Heart right ventricle (tissue), 16 donors: ENCODE measurements around the gene RPS18. TPM values are rescaled to one million over a fixed set of nuclear protein-coding genes. Genes with fewer than 3 reads are reported as not detected.

Experiments used
- ATAC-seq, 8 donors: fragments of 200-7000 bp; cut with Tn5 transposase; one replicate each; pipeline ENCODE4 v1.9.1; 2020; ENCODE audit warnings: mild to moderate bottlenecking in 8 of 8, moderate library complexity in 8 of 8, moderate number of reproducible peaks in 1 of 8
- DNase-seq, 2 donors: peaks; one replicate each; pipeline ENCODE4 v3.0.0-alpha.2; 2020
- H3K27ac ChIP-seq, 10 donors: fragments of 200-600 bp; sonication (generic) in 2 of 10; one replicate each; pipeline versions ENCODE4 v1.5.0 to v1.8.0; 2020 to 2022; ENCODE audit warnings: mild to moderate bottlenecking in 3 of 10
- H3K27me3 ChIP-seq, 7 donors: fragments of 200-600 bp; one replicate each; pipeline ENCODE4 v1.8.0; 2021 to 2022; ENCODE audit warnings: mild to moderate bottlenecking in 2 of 7
- H3K36me3 ChIP-seq, 9 donors: fragments of 200-600 bp; sonication (generic) in 1 of 9; one replicate each; pipeline versions ENCODE4 v1.5.0 to v1.8.0; 2020 to 2022; ENCODE audit warnings: mild to moderate bottlenecking in 2 of 9
- H3K4me1 ChIP-seq, 9 donors: fragments of 200-600 bp; sonication (generic) in 1 of 9; one replicate each; pipeline versions ENCODE4 v1.5.0 to v1.8.0; 2020 to 2022; ENCODE audit warnings: mild to moderate bottlenecking in 4 of 9
- H3K4me3 ChIP-seq, 10 donors: fragments of 200-600 bp; sonication (generic) in 2 of 10; one replicate each; pipeline versions ENCODE4 v1.5.0 to v1.8.0; 2020 to 2022; ENCODE audit warnings: mild to moderate bottlenecking in 7 of 10, moderate library complexity in 2 of 10
- H3K9me3 ChIP-seq, 11 donors: fragments of 200-600 bp in 10 of 11; sonication (generic) in 2 of 11; one replicate each; pipeline versions ENCODE4 v1.5.0 to v1.8.0; 2013 to 2022; ENCODE audit warnings: mild to moderate bottlenecking in 2 of 11, control low read depth in 1 of 11, moderate library complexity in 1 of 11
- WGBS, 2 donors: extraction: QIAGEN DNeasy Blood & Tissue Kit; methylation state at CpG; one replicate each; pipeline ENCODE4 v1.1.7; 2013; ENCODE audit warnings: inconsistent platforms in 1 of 2; 5-methylcytosine and 5-hydroxymethylcytosine counted together
- intact Hi-C, 10 donors: fragments of 100-400 bp; cut with DNase I; formaldehyde crosslinking; loops; one replicate each; pipeline versions ENCODE4 v1.11.1 to v1.14.2; 2022
- microRNA-seq, 2 donors: library from miRNA; unstranded; fragments of <30 nt; microRNA quantifications; one replicate each; pipeline ENCODE4 v1.2.0, GENCODE V29; 2021
- polyA plus RNA-seq, 2 donors: library from polyadenylated mRNA; stranded (reverse); fragments of 200-250 nt; gene quantifications; one replicate each; pipeline ENCODE4 v1.2.3, GENCODE V29; 2013
- total RNA-seq, 10 donors: library from RNA; stranded (reverse); fragmentation: NEBNext Ultra II Directional in 3 of 10; extraction: Animal tissue kit (Norgen Biotek cat#: 25700) in 3 of 10; gene quantifications; one replicate each; pipeline versions ENCODE4 v1.2.1 to v1.2.4, GENCODE V29; 2021 to 2023
- TF ChIP-seq, protein P1 (sequence below), 9 donors: fragments of 200-600 bp; sonication (generic) in 2 of 9; IDR thresholded peaks; one replicate each; pipeline versions ENCODE4 v1.5.0 to v1.8.0; 2021 to 2022; ENCODE audit warnings: antibody characterized with exemption in 9 of 9, mild to moderate bottlenecking in 5 of 9, moderate library complexity in 1 of 9
- donor health status: Arrhythmogenic right ventricular cardiomyopathy.
- donor health status: ischemic (EF 13 %, LVEDD 7.1; RV severe dilation, severe dysfunction).
- donor health status: healthy with polysubstance abuse.
- donor health status: DM: no; HTN: yes; CAD: no.
- donor health status: DM: no; HTN: no; CAD: no.
- donor health status: ischemic (EF 25% LVEDD 6.9; RV normal size, moderate dysfunction).
- donor health status: ischemic (EF 25% LVEDD 5.7; RV mildly dilated, moderate dysfunction).
- donor health status: healthy.
- donor health status: DM: yes; HTN: yes; CAD: no.
- donor health status: Ischemic cardiomyopathy.
- donor health status: ischemic (EF 35%, LVEDD 5.7; RV mildly dilated, moderate dysfunction).
- donor health status: nonischemic (EF 11% LVEDD 7.7; RV severe dilation, severe dysfunction).
- donor health status: DM: yes; HTN: yes; CAD: no.
- donor health status: PGD.
- donor health status: ischemic (EF 29% LVEDD 5.4; RV normal size, mild dysfunction).
- donor health status: nonischemic (EF 23%, LVEDD 6.1; RV moderate dilation, normal function).

RPS18 gene
- total and polyA plus RNA-seq, 12 donors: 767 to 4,398 (median 902) TPM

DNA sequence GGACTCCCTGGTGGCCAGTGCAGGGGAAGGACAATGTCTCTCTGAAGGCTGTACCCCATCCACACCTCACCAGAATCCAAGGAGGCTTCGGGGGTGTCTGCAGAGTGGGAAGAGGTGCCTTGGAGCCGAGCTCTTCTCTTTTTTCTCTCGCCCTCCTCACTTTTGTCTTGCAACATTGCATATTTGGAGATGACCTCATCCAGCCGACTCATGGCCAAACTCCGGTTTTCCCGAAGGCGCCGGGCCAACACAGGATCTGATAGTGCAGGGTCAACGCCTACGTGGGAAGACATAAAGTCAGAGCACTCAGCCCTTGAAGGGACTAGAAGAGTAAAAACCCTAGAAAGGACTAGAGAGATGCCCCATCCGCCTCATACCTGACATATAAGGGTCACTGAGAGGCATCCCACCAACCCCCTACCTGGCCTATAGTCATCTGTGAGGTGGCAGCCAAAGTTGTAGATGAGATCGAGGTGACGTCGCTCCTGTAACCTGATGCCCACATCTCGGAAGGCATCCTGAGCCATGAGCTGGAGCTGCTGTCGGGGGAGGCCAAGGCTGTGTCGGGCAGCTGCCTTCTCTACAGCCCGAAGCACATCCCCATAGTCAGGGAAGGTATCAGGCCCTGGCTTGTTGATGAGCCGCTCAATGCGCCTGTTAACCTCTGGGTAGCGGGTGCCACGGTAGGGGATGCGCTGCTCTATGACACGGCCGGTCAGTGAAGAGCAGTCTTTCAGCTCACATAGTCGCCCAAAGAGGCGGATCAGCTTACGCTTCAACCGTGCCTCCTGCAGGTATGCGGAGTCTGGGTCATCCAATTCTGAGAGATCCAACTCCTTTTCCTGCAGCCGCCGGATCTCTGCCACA is 48.7 kb downstream of the RPS18 start:
- intact Hi-C loops: no loop called here
- peak overlapping the region in 4 of 10 donors; percentile 13 to 74 (median 69) for H3K4me3 ChIP-seq
- ATAC-seq: no peak

GRCh38 chr6:33321227-33321626 is 49.4 kb downstream of the RPS18 start:
- Histone ChIP-seq H3K4me1 (peaks cover 15 to 65% (median 55%) of the 10 kb centered on the region in 9 donors), H3K27me3 (no peaks in the 10 kb centered on the region), H3K36me3 (peaks cover 0 to 37% (median 17%) of the 10 kb centered on the region in 9 donors), H3K27ac (peak overlapping the region in 7 of 10 donors; percentile 41 to 93 (median 88)), H3K4me3 (peak overlapping the region in 6 of 10 donors; percentile 13 to 75 (median 72)), H3K9me3 (no peaks in the 10 kb centered on the region)
- TF ChIP-seq, protein P1, sequence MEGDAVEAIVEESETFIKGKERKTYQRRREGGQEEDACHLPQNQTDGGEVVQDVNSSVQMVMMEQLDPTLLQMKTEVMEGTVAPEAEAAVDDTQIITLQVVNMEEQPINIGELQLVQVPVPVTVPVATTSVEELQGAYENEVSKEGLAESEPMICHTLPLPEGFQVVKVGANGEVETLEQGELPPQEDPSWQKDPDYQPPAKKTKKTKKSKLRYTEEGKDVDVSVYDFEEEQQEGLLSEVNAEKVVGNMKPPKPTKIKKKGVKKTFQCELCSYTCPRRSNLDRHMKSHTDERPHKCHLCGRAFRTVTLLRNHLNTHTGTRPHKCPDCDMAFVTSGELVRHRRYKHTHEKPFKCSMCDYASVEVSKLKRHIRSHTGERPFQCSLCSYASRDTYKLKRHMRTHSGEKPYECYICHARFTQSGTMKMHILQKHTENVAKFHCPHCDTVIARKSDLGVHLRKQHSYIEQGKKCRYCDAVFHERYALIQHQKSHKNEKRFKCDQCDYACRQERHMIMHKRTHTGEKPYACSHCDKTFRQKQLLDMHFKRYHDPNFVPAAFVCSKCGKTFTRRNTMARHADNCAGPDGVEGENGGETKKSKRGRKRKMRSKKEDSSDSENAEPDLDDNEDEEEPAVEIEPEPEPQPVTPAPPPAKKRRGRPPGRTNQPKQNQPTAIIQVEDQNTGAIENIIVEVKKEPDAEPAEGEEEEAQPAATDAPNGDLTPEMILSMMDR (IDR thresholded peaks at IDR 0.05): no peak
- no peak for DNase-seq
- WGBS, 2 donors: 73 to 77% methylated on average over 9 of the region's 9 CpGs
- no peak for ATAC-seq
- intact Hi-C loops: no loop called here

More for the DNA sequence above, 48.7 kb downstream of the RPS18 start:
- 73% methylated on average over 32 of the region's 32 CpGs for WGBS, 2 donors
- peak; percentile 69 for DNase-seq
- Histone ChIP-seq H3K9me3 (no peaks in the 10 kb centered on the region), H3K4me1 (peaks cover 15 to 68% (median 57%) of the 10 kb centered on the region in 9 donors), H3K27me3 (no peaks in the 10 kb centered on the region), H3K36me3 (peaks cover 0 to 41% (median 17%) of the 10 kb centered on the region in 9 donors), H3K27ac (peak overlapping the region in 8 of 10 donors; percentile 23 to 93 (median 56))
- TF ChIP-seq, protein P1 (IDR thresholded peaks at IDR 0.05): no peak

GRCh38 chr6:33323623-33323948 is 51.7 kb downstream of the RPS18 start:
- peak in 1 of 2 donors; percentile 33 for DNase-seq
- Histone ChIP-seq H3K9me3 (no peaks in the 10 kb centered on the region), H3K36me3 (peaks cover 0 to 30% (median 16%) of the 10 kb centered on the region in 9 donors), H3K27ac (peak overlapping the region in 9 of 10 donors; percentile 80 to 93 (median 89)), H3K4me3 (peak overlapping the region; percentile 14 to 81 (median 69)), H3K4me1 (peaks cover 15 to 50% (median 40%) of the 10 kb centered on the region in 9 donors), H3K27me3 (no peaks in the 10 kb centered on the region)
- WGBS, 2 donors: 4 to 5% methylated on average over 12 of the region's 12 CpGs
- intact Hi-C loops: loop anchor here in 1 of 10 donors (1.0 kb wide), 1 partner anchor 74 kb away; no protein-coding TSS in a partner anchor
- ATAC-seq: no peak
- TF ChIP-seq, protein P1 (IDR thresholded peaks at IDR 0.05): no peak

- Histone ChIP-seq H3K4me3 (peak overlapping the region in 6 of 10 donors; percentile 67 to 81 (median 72)), H3K27ac (peak overlapping the region in 3 of 10 donors; percentile 88 to 93 (median 92)), H3K27me3 (no peaks in the 10 kb centered on the region), H3K4me1 (peaks cover 15 to 44% (median 34%) of the 10 kb centered on the region in 9 donors), H3K9me3 (no peaks in the 10 kb centered on the region), H3K36me3 (peaks cover 0 to 25% (median 11%) of the 10 kb centered on the region in 9 donors)
- DNase-seq (no peak), ATAC-seq (no peak)
- intact Hi-C loops: no loop called here
- TF ChIP-seq, protein P1 (IDR thresholded peaks at IDR 0.05): no peak
- 34 to 44% methylated on average over 7 of the region's 7 CpGs for WGBS, 2 donors
Measured at GRCh38 chr6:33324125-33324524, 52.2 kb downstream of the RPS18 start.

Small RNAs within 50 kb of the gene (microRNA-seq; reads per million reads assigned to microRNA genes)
- gene MIR6834 (0 reads per million in 2 donors), gene MIR6873 (0 reads per million in 2 donors)

Other genes with a start within 250 kb of the RPS18 start
- gene HLA-DPA1, start 198.4 kb upstream of the RPS18 start, total RNA-seq: 100 to 1,000 TPM in 1 of 10 donors, 10 to 100 TPM in 9; 17.8 to 328 (median 53.6) TPM
- 10 to 100 TPM; 18.2 to 24.3 TPM for gene HLA-DPA1, start 198.4 kb upstream of the RPS18 start, polyA plus RNA-seq
- gene HLA-DPB1, start 196.1 kb upstream of the RPS18 start, total RNA-seq: 100 to 1,000 TPM in 1 of 10 donors, 10 to 100 TPM in 9; 19.2 to 264 (median 34.8) TPM
- 10 to 100 TPM; 18.7 to 48.2 TPM for gene HLA-DPB1, start 196.1 kb upstream of the RPS18 start, polyA plus RNA-seq
- gene COL11A2, start 79.6 kb upstream of the RPS18 start, total RNA-seq: 1 to 10 TPM in 3 of 10 donors, under 1 TPM in 7; 0.52 to 3.9 (median 0.94) TPM
- gene COL11A2, start 79.6 kb upstream of the RPS18 start, polyA plus RNA-seq: 1 to 10 TPM in 1 of 2 donors, under 1 TPM in 1; 0.55 to 8.7 TPM
- 10 to 100 TPM; 29.7 to 39.1 (median 33.2) TPM for gene RXRB, start 71.4 kb upstream of the RPS18 start, total RNA-seq
- 10 to 100 TPM; 22.2 to 40.7 TPM for gene RXRB, start 71.4 kb upstream of the RPS18 start, polyA plus RNA-seq
- 100 to 1,000 TPM in 1 of 10 donors, 10 to 100 TPM in 9; 44.8 to 104 (median 53.1) TPM for gene SLC39A7, start 71.2 kb upstream of the RPS18 start, total RNA-seq
- gene SLC39A7, start 71.2 kb upstream of the RPS18 start, polyA plus RNA-seq: 100 to 1,000 TPM in 1 of 2 donors, 10 to 100 TPM in 1; 25.8 to 178 TPM
- gene HSD17B8, start 67.4 kb upstream of the RPS18 start, total RNA-seq: 10 to 100 TPM; 17.6 to 25.5 (median 23.0) TPM
- gene HSD17B8, start 67.4 kb upstream of the RPS18 start, polyA plus RNA-seq: 10 to 100 TPM in 1 of 2 donors, 1 to 10 TPM in 1; 7.4 to 15.1 TPM
- gene RING1, start 63.6 kb upstream of the RPS18 start, total RNA-seq: 10 to 100 TPM; 26.5 to 32.1 (median 28.0) TPM
- gene RING1, start 63.6 kb upstream of the RPS18 start, polyA plus RNA-seq: 10 to 100 TPM; 28.6 to 35.1 TPM
- 10 to 100 TPM; 29.8 to 41.6 (median 35.9) TPM for gene VPS52, start 199 bp upstream of the RPS18 start, total RNA-seq
- gene VPS52, start 199 bp upstream of the RPS18 start, polyA plus RNA-seq: 10 to 100 TPM; 25.2 to 45.7 TPM
- gene B3GALT4, start 5.0 kb downstream of the RPS18 start, total RNA-seq: 10 to 100 TPM in 2 of 10 donors, 1 to 10 TPM in 8; 5.3 to 12.2 (median 8.0) TPM
- 1 to 10 TPM; 7.0 to 9.1 TPM for gene B3GALT4, start 5.0 kb downstream of the RPS18 start, polyA plus RNA-seq
- 10 to 100 TPM; 11.0 to 27.8 (median 16.2) TPM for gene WDR46, start 17.2 kb downstream of the RPS18 start, total RNA-seq
- 10 to 100 TPM; 27.4 to 40.6 TPM for gene WDR46, start 17.2 kb downstream of the RPS18 start, polyA plus RNA-seq
- gene PFDN6, start 17.5 kb downstream of the RPS18 start, total RNA-seq: 10 to 100 TPM; 31.7 to 58.3 (median 40.2) TPM
- 100 to 1,000 TPM; 248 to 448 TPM for gene PFDN6, start 17.5 kb downstream of the RPS18 start, polyA plus RNA-seq
- 10 to 100 TPM; 40.7 to 79.8 (median 50.4) TPM for gene RGL2, start 26.9 kb downstream of the RPS18 start, total RNA-seq
- 10 to 100 TPM; 51.8 to 68.4 TPM for gene RGL2, start 26.9 kb downstream of the RPS18 start, polyA plus RNA-seq
- 100 to 1,000 TPM in 2 of 10 donors, 10 to 100 TPM in 8; 71.9 to 242 (median 86.7) TPM for gene TAPBP, start 42.0 kb downstream of the RPS18 start, total RNA-seq
- 10 to 100 TPM; 20.6 to 49.7 TPM for gene TAPBP, start 42.0 kb downstream of the RPS18 start, polyA plus RNA-seq
- 10 to 100 TPM; 11.7 to 19.8 (median 14.3) TPM for gene ZBTB22, start 45.7 kb downstream of the RPS18 start, total RNA-seq
- 10 to 100 TPM in 1 of 2 donors, 1 to 10 TPM in 1; 4.7 to 10.6 TPM for gene ZBTB22, start 45.7 kb downstream of the RPS18 start, polyA plus RNA-seq
- gene DAXX, start 50.9 kb downstream of the RPS18 start, total RNA-seq: 10 to 100 TPM; 10.3 to 24.0 (median 15.9) TPM
- gene DAXX, start 50.9 kb downstream of the RPS18 start, polyA plus RNA-seq: 10 to 100 TPM; 15.7 to 24.8 TPM
- gene KIFC1, start 119.7 kb downstream of the RPS18 start, total RNA-seq: 1 to 10 TPM in 2 of 10 donors, under 1 TPM in 6, not detected in 2; 0.09 to 6.1 (median 0.36) TPM
- gene KIFC1, start 119.7 kb downstream of the RPS18 start, polyA plus RNA-seq: under 1 TPM; 0.28 to 0.29 TPM
- 10 to 100 TPM; 36.2 to 61.2 (median 48.9) TPM for gene PHF1, start 138.9 kb downstream of the RPS18 start, total RNA-seq
- 100 to 1,000 TPM in 1 of 2 donors, 10 to 100 TPM in 1; 59.5 to 125 TPM for gene PHF1, start 138.9 kb downstream of the RPS18 start, polyA plus RNA-seq
- 100 to 1,000 TPM in 9 of 10 donors, 10 to 100 TPM in 1; 99.8 to 132 (median 114) TPM for gene CUTA, start 146.0 kb downstream of the RPS18 start, total RNA-seq
- 100 to 1,000 TPM in 1 of 2 donors, 10 to 100 TPM in 1; 94.7 to 161 TPM for gene CUTA, start 146.0 kb downstream of the RPS18 start, polyA plus RNA-seq
- 1 to 10 TPM; 3.6 to 8.5 (median 5.7) TPM for gene SYNGAP1, start 148.0 kb downstream of the RPS18 start, total RNA-seq
- 10 to 100 TPM in 1 of 2 donors, 1 to 10 TPM in 1; 3.1 to 10.2 TPM for gene SYNGAP1, start 148.0 kb downstream of the RPS18 start, polyA plus RNA-seq
- 1 to 10 TPM; 2.7 to 6.5 (median 4.9) TPM for gene ZBTB9, start 182.5 kb downstream of the RPS18 start, total RNA-seq
- 1 to 10 TPM; 1.2 to 4.3 TPM for gene ZBTB9, start 182.5 kb downstream of the RPS18 start, polyA plus RNA-seq